Stimulated activated CD8-positive, alpha-beta memory T cell treated with anti-CD3 and anti-CD28 coated beads, Interleukin-12 subunit alpha, Interleukin-12 subunit beta, amount 100 ng/mL, for 1 hour (primary cell): ENCODE results near the gene BCL10.

ENCODE experiments used
- DNase-seq: peaks from one replicate; pipeline ENCODE4 v3.0.0-alpha.2; 2020; ENCODE audit warnings: low read depth

BCL10 gene

DNA sequence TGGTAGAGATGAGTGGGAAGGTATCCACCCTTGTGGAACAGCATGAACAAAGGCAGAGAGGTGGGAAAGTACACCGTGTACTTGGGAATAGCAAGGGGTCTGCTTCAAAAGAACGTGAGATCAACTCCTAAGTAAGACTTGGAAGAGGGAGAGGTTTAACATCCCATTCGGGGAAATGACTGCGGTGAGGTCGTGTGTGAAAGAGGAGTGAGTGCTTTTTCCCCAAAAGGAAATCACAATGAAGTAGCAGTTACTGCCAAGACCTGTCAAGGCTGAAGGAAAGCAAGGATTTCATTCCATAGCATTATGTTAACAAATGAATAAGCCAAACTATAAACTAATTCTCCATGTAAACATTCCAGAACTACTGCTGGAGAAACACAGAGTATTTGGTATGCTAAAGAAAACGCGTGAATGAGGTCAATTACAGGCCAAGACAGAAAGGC is 55.7 kb downstream of the BCL10 start:
- no peak for DNase-seq

GRCh38 chr1:85219853-85220610 is 56.4 kb downstream of the BCL10 start:
- DNase-seq = no peak

DNA sequence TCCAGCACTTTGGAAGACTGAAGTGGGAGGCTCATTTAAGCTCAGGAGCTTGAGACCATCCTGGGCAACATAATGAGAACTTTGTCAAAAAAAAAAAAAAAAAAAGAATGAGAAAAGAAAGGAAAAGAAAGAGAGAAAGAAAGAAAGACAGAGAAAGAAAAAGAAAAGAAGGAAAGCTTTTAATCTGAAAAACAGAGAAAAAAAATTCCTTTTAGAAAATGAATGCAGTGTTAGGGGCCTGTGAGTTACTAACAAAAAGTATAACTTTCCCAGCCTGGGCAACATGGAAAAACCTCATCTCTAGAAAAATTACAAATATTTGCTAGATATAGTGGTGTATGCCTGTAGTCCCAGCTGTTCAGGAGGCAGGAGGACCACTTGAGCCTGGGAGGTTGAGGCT is 59.7 kb downstream of the BCL10 start:
- DNase-seq = no peak
